Measurements from ENCODE around the gene PRKAB1.
A peak's percentile ranks its signal among the peaks of the same experiment; 100 is the strongest.

PRKAB1 gene

GRCh38 chr12:119669744-119670472, 2.0 kb downstream of the PRKAB1 start:
- H3K4me3 ChIP-seq (ENCODE audit: low read depth, low read length), result peak overlapping the region; percentile 20
- no peak for TF ChIP-seq CTCF (IDR thresholded peaks at IDR 0.05; ENCODE audit: control insufficient read depth, extremely low read depth, insufficient read depth)
- DNase-seq (ENCODE audit: low read depth), result peak; percentile 61

- no peak for TF ChIP-seq CTCF (IDR thresholded peaks at IDR 0.05; ENCODE audit: control insufficient read depth, extremely low read depth, insufficient read depth)
- DNase-seq (ENCODE audit: low read depth), result no peak
- no peak overlapping the region for H3K4me3 ChIP-seq (ENCODE audit: low read depth, low read length)
Observed at GRCh38 chr12:119671070-119671469, 3.1 kb downstream of the PRKAB1 start.

- TF ChIP-seq CTCF (IDR thresholded peaks at IDR 0.05; ENCODE audit: control insufficient read depth, extremely low read depth, insufficient read depth), result no peak
- DNase-seq (ENCODE audit: low read depth), result no peak
Observed at GRCh38 chr12:119672194-119672593, 4.3 kb downstream of the PRKAB1 start.

GRCh38 chr12:119673634-119674033, 5.7 kb downstream of the PRKAB1 start:
- no peak for DNase-seq (ENCODE audit: low read depth)
- no peak overlapping the region for H3K4me3 ChIP-seq (ENCODE audit: low read depth, low read length)
- no peak for TF ChIP-seq CTCF (IDR thresholded peaks at IDR 0.05; ENCODE audit: control insufficient read depth, extremely low read depth, insufficient read depth)

More at GRCh38 chr12:119672194-119672593, 4.3 kb downstream of the PRKAB1 start:
- H3K4me3 ChIP-seq (ENCODE audit: low read depth, low read length), result no peak overlapping the region

- H3K4me3 ChIP-seq (ENCODE audit: low read depth, low read length), result no peak overlapping the region
- DNase-seq (ENCODE audit: low read depth), result no peak
- no peak for TF ChIP-seq CTCF (IDR thresholded peaks at IDR 0.05; ENCODE audit: control insufficient read depth, extremely low read depth, insufficient read depth)
Observed at GRCh38 chr12:119674560-119674959, 6.6 kb downstream of the PRKAB1 start.

- H3K4me3 ChIP-seq (ENCODE audit: low read depth, low read length), result no peak overlapping the region
- no peak for TF ChIP-seq CTCF (IDR thresholded peaks at IDR 0.05; ENCODE audit: control insufficient read depth, extremely low read depth, insufficient read depth)
- no peak for DNase-seq (ENCODE audit: low read depth)
Observed at GRCh38 chr12:119676022-119676421, 8.1 kb downstream of the PRKAB1 start.

GRCh38 chr12:119676573-119676972, 8.6 kb downstream of the PRKAB1 start:
- no peak overlapping the region for H3K4me3 ChIP-seq (ENCODE audit: low read depth, low read length)
- no peak for DNase-seq (ENCODE audit: low read depth)
- TF ChIP-seq CTCF (IDR thresholded peaks at IDR 0.05; ENCODE audit: control insufficient read depth, extremely low read depth, insufficient read depth), result peak; percentile 14; the same call in 1 of the 2 replicates

Measured in LNCaP clone FGC (cell line).